Karpas-422 (cell line): ENCODE results near the gene POU6F1. TPM values are rescaled to one million over a fixed set of nuclear protein-coding genes. Genes with fewer than 3 reads are reported as not detected.

Source experiments
- DNase-seq: peaks from one replicate; pipeline ENCODE4 v3.0.0-alpha.2; 2015
- H2AFZ ChIP-seq: fragments of 200-600 bp; sonication (generic); 2 replicates; pipeline ENCODE4 v1.6.1; 2014; ENCODE audit warnings: antibody characterized with exemption, low read length, mixed read lengths
- H3K27ac ChIP-seq: fragments of 200-600 bp; sonication (generic); 2 replicates; pipeline ENCODE4 v1.5.1; 2014; ENCODE audit warnings: mild to moderate bottlenecking, low read length, moderate library complexity
- H3K27me3 ChIP-seq: fragments of 200-600 bp; sonication (generic); 2 replicates; pipeline ENCODE4 v1.6.1; 2014; ENCODE audit warnings: low read length, mixed read lengths
- H3K36me3 ChIP-seq: fragments of 200-600 bp; sonication (generic); 2 replicates; pipeline ENCODE4 v1.6.1; 2014; ENCODE audit warnings: low read length, mixed read lengths; ENCODE audit not compliant: insufficient read depth
- H3K4me1 ChIP-seq: fragments of 200-600 bp; sonication (generic); 2 replicates; pipeline ENCODE4 v1.6.1; 2014; ENCODE audit warnings: mild to moderate bottlenecking, low read length, mixed read lengths
- H3K4me2 ChIP-seq: fragments of 200-600 bp; sonication (generic); 2 replicates; pipeline ENCODE4 v1.6.1; 2014; ENCODE audit warnings: low read length, low read depth, mild to moderate bottlenecking; ENCODE audit not compliant: poor library complexity, severe bottlenecking
- H3K4me3 ChIP-seq: fragments of 200-600 bp; sonication (generic); 2 replicates; pipeline ENCODE4 v1.5.1; 2014; ENCODE audit warnings: mild to moderate bottlenecking, antibody characterized with exemption, low read length, mixed read lengths
- H3K79me2 ChIP-seq: fragments of 200-600 bp; sonication (generic); 2 replicates; pipeline ENCODE4 v1.6.1; 2014; ENCODE audit warnings: mild to moderate bottlenecking, low read length, mixed read lengths
- H3K9ac ChIP-seq: fragments of 200-600 bp; sonication (generic); 2 replicates; pipeline ENCODE4 v1.6.0; 2014; ENCODE audit warnings: low read length
- H3K9me2 ChIP-seq: fragments of 200-600 bp; sonication (generic), shearing (Covaris generic); replicated peaks from 2 replicates; pipeline ENCODE4 v1.6.0; 2014; ENCODE audit warnings: mild to moderate bottlenecking, low read length, moderate library complexity; ENCODE audit not compliant: insufficient read depth
- H3K9me3 ChIP-seq: fragments of 300-700, 200-600 bp; sonication (generic); 2 replicates; pipeline ENCODE4 v1.6.1; 2014; ENCODE audit warnings: low read length, mixed read lengths
- H4K20me1 ChIP-seq: fragments of 200-600 bp; sonication (generic); 2 replicates; pipeline ENCODE4 v1.6.1; 2014; ENCODE audit warnings: mild to moderate bottlenecking, antibody characterized with exemption, low read length, low read depth; ENCODE audit not compliant: insufficient read depth
- small RNA-seq: library from RNA; depleted of rRNA; stranded (forward); fragments of <200 nt; gene quantifications from one replicate; pipeline ENCODE3, GENCODE V24; 2014
- total RNA-seq: library from RNA; depleted of rRNA; stranded (reverse); fragments of >200 nt; shearing (Covaris generic); gene quantifications from 2 replicates; pipeline ENCODE4 v1.2.3, GENCODE V29; 2014; ENCODE audit warnings: low replicate concordance; rRNA removed

POU6F1 gene
- total RNA-seq, 1 experiment from 2014 or later: 1.6 TPM

GRCh38 chr12:51156245-51156765 lies 61.6 kb downstream of the POU6F1 start:
- no peaks in the 10 kb centered on the region for H4K20me1 ChIP-seq
- H3K4me2 ChIP-seq: no peak overlapping the region
- no peak overlapping the region for H2AFZ ChIP-seq
- no peak overlapping the region for H3K9ac ChIP-seq
- no peak overlapping the region for H3K27ac ChIP-seq
- no peaks in the 10 kb centered on the region for H3K9me3 ChIP-seq
- no peak for DNase-seq
- no peaks in the 10 kb centered on the region for H3K36me3 ChIP-seq
- peaks cover 86% of the 10 kb centered on the region for H3K79me2 ChIP-seq
- no peaks in the 10 kb centered on the region for H3K27me3 ChIP-seq
- H3K4me1 ChIP-seq: peaks cover 3% of the 10 kb centered on the region; the same call in 1 of the 2 replicates
- H3K4me3 ChIP-seq: no peak overlapping the region
- no peaks in the 10 kb centered on the region for H3K9me2 ChIP-seq

- no peak overlapping the region for H3K4me3 ChIP-seq
- no peaks in the 10 kb centered on the region for H3K9me2 ChIP-seq
Measured at GRCh38 chr12:51152953-51153352, 64.9 kb downstream of the POU6F1 start.

GRCh38 chr12:51150777-51151176 lies 67.1 kb downstream of the POU6F1 start:
- Histone ChIP-seq H3K79me2 (peaks cover 84% of the 10 kb centered on the region), H3K9ac (no peak overlapping the region), H3K4me1 (peaks cover 3% of the 10 kb centered on the region; the same call in 1 of the 2 replicates), H3K9me3 (no peaks in the 10 kb centered on the region), H3K4me3 (no peak overlapping the region), H3K27ac (no peak overlapping the region), H3K36me3 (no peaks in the 10 kb centered on the region), H3K9me2 (no peaks in the 10 kb centered on the region), H3K4me2 (no peak overlapping the region), H2AFZ (no peak overlapping the region), H3K27me3 (no peaks in the 10 kb centered on the region), H4K20me1 (no peaks in the 10 kb centered on the region)
- DNase-seq: no peak

More at GRCh38 chr12:51152953-51153352, 64.9 kb downstream of the POU6F1 start:
- Histone ChIP-seq H3K4me2 (no peak overlapping the region), H3K27ac (no peak overlapping the region), H3K4me1 (peaks cover 3% of the 10 kb centered on the region; the same call in 1 of the 2 replicates), H3K36me3 (no peaks in the 10 kb centered on the region), H3K9me3 (no peaks in the 10 kb centered on the region), H4K20me1 (no peaks in the 10 kb centered on the region), H2AFZ (no peak overlapping the region), H3K9ac (no peak overlapping the region), H3K79me2 (peaks cover 82% of the 10 kb centered on the region), H3K27me3 (no peaks in the 10 kb centered on the region)
- no peak for DNase-seq

GRCh38 chr12:51147309-51147708 lies 70.6 kb downstream of the POU6F1 start:
- no peak overlapping the region for H3K4me3 ChIP-seq
- no peaks in the 10 kb centered on the region for H4K20me1 ChIP-seq
- no peak overlapping the region for H3K9ac ChIP-seq
- DNase-seq: no peak
- no peaks in the 10 kb centered on the region for H3K27me3 ChIP-seq
- H3K4me2 ChIP-seq: no peak overlapping the region
- H3K9me3 ChIP-seq: no peaks in the 10 kb centered on the region
- no peaks in the 10 kb centered on the region for H3K36me3 ChIP-seq
- H3K27ac ChIP-seq: no peak overlapping the region
- peaks cover 82% of the 10 kb centered on the region for H3K79me2 ChIP-seq
- H2AFZ ChIP-seq: no peak overlapping the region
- no peaks in the 10 kb centered on the region for H3K9me2 ChIP-seq
- no peaks in the 10 kb centered on the region; the same call in 1 of the 2 replicates for H3K4me1 ChIP-seq

GRCh38 chr12:51139292-51139844 lies 78.5 kb downstream of the POU6F1 start:
- DNase-seq: no peak
- no peaks in the 10 kb centered on the region for H3K9me2 ChIP-seq
- no peaks in the 10 kb centered on the region for H3K36me3 ChIP-seq
- no peak overlapping the region for H3K4me2 ChIP-seq
- H3K27me3 ChIP-seq: no peaks in the 10 kb centered on the region
- no peak overlapping the region for H3K4me3 ChIP-seq
- H3K9me3 ChIP-seq: no peaks in the 10 kb centered on the region
- peaks cover 76% of the 10 kb centered on the region for H3K79me2 ChIP-seq
- no peak overlapping the region for H2AFZ ChIP-seq
- no peak overlapping the region for H3K27ac ChIP-seq
- no peak overlapping the region for H3K9ac ChIP-seq
- H3K4me1 ChIP-seq: no peaks in the 10 kb centered on the region; the same call in 1 of the 2 replicates
- H4K20me1 ChIP-seq: no peaks in the 10 kb centered on the region

Small RNA genes lying within 50 kb of the gene (small RNA-seq; reads per million reads assigned to genes)
- not detected for gene RF00019
- gene RNU6-199P: not detected

Other genes starting within 250 kb of the POU6F1 start
- gene SLC11A2, start 191.7 kb downstream of the POU6F1 start, total RNA-seq: 38.2 and 47.4 TPM in 2 replicates
- gene LETMD1, start 169.7 kb downstream of the POU6F1 start, total RNA-seq: 95.0 and 105 TPM in 2 replicates
- 14.5 and 15.2 TPM in 2 replicates for gene CSRNP2, start 134.5 kb downstream of the POU6F1 start, total RNA-seq
- gene TFCP2, start 44.9 kb downstream of the POU6F1 start, total RNA-seq: 17.9 and 26.5 TPM in 2 replicates
- gene DAZAP2, start 20.8 kb upstream of the POU6F1 start, total RNA-seq: 189 and 362 TPM in 2 replicates
- gene SMAGP, start 52.4 kb upstream of the POU6F1 start, total RNA-seq: 2.3 and 2.5 TPM in 2 replicates
- gene BIN2, start 106.1 kb upstream of the POU6F1 start, total RNA-seq: 5.5 and 10.0 TPM in 2 replicates
- gene CELA1, start 128.6 kb upstream of the POU6F1 start, total RNA-seq: not detected in 2 replicates
- gene GALNT6, start 173.3 kb upstream of the POU6F1 start, total RNA-seq: 9.1 and 9.6 TPM in 2 replicates
- gene SLC4A8, start 206.8 kb upstream of the POU6F1 start, total RNA-seq: 0.43 and 9.1 TPM in 2 replicates